Activated CD4-positive, alpha-beta memory T cell treated with anti-CD3 and anti-CD28 coated beads, Interleukin-2, amount 10 ng/mL, durations not matched to agents 7 days and 5 days (primary cell): ENCODE measurements around the gene HDHD5. TPM values are rescaled to one million over a fixed set of nuclear protein-coding genes. Genes with fewer than 3 reads are reported as not detected.
A peak's percentile ranks its signal among the peaks of the same experiment; 100 is the strongest.

Experiments
- CTCF ChIA-PET: fragments of 350-600 bp; sonication (Branson Sonifier 250); formaldehyde crosslinking; loops from one replicate; lab custom pipeline; 2021; ENCODE audit warnings: antibody characterized with exemption, inconsistent platforms; lab: Charles Lee
- POLR2A ChIA-PET: fragments of 350-600 bp; sonication (Branson Sonifier 250); formaldehyde crosslinking; loops from one replicate; lab custom pipeline; 2021; ENCODE audit warnings: antibody characterized with exemption; lab: Charles Lee
- DNase-seq: peaks from one replicate; pipeline ENCODE4 v3.0.0-alpha.2; 2020
- H3K27ac Mint-ChIP-seq: one replicate; pipeline ENCODE4 v1.8.0; 2021; ENCODE audit warnings: mild to moderate bottlenecking, mixed read lengths
- H3K27me3 Mint-ChIP-seq: one replicate; pipeline ENCODE4 v1.8.0; 2021; ENCODE audit warnings: mixed read lengths
- H3K36me3 Mint-ChIP-seq: one replicate; pipeline ENCODE4 v1.8.0; 2021; ENCODE audit warnings: low read depth, mixed read lengths
- H3K4me1 Mint-ChIP-seq: one replicate; pipeline ENCODE4 v1.8.0; 2021; ENCODE audit warnings: mixed read lengths
- H3K4me3 Mint-ChIP-seq: one replicate; pipeline ENCODE4 v1.8.0; 2021; ENCODE audit warnings: mild to moderate bottlenecking, mixed read lengths
- H3K9me3 Mint-ChIP-seq: one replicate; pipeline ENCODE4 v1.8.0; 2021; ENCODE audit warnings: mixed read lengths
- total RNA-seq, 2 experiments: library from RNA; stranded (reverse); gene quantifications; one replicate each; pipeline ENCODE4 v1.2.3, GENCODE V29; 2021

HDHD5 gene
- total RNA-seq, 2 experiments from 2014 or later = 27.1 TPM

GRCh38 chr22:17131686-17132085 is 27.4 kb downstream of the HDHD5 start:
- no peak overlapping the region for H3K4me3 Mint-ChIP-seq
- POLR2A ChIA-PET = interaction anchor here (0.6 kb wide), 1 partner anchor 26 kb away, joined by 3 read pairs; no protein-coding TSS in a partner anchor
- CTCF ChIA-PET = no interaction called here

GRCh38 chr22:17130199-17130598 is 28.9 kb downstream of the HDHD5 start:
- H3K4me1 Mint-ChIP-seq = no peaks in the 10 kb centered on the region
- H3K27ac Mint-ChIP-seq = no peak overlapping the region
- CTCF ChIA-PET = no interaction called here
- no peak for DNase-seq
- no peaks in the 10 kb centered on the region for H3K9me3 Mint-ChIP-seq
- H3K27me3 Mint-ChIP-seq = no peaks in the 10 kb centered on the region
- POLR2A ChIA-PET = no interaction called here
- H3K4me3 Mint-ChIP-seq = no peak overlapping the region
- H3K36me3 Mint-ChIP-seq = no peaks in the 10 kb centered on the region

More at GRCh38 chr22:17131686-17132085, 27.4 kb downstream of the HDHD5 start:
- Mint-ChIP-seq H3K36me3 (no peaks in the 10 kb centered on the region), H3K27ac (no peak overlapping the region), H3K27me3 (no peaks in the 10 kb centered on the region), H3K9me3 (no peaks in the 10 kb centered on the region), H3K4me1 (no peaks in the 10 kb centered on the region)
- DNase-seq = no peak

GRCh38 chr22:17121233-17122195 is 37.6 kb downstream of the HDHD5 start, which contains the start of gene TMEM121B:
Gene TMEM121B (minus strand): TSS chr22:17121360. CDS start chr22:17121127, 233 bp downstream.
- Mint-ChIP-seq H3K4me1 (peaks cover 29% of the 10 kb centered on the region), H3K36me3 (no peaks in the 10 kb centered on the region), H3K4me3 (peak within 1 kb of the TSS; percentile 43), H3K27me3 (peaks cover 33% of the 10 kb centered on the region), H3K27ac (no peak within 1 kb of the TSS), H3K9me3 (no peaks in the 10 kb centered on the region)
- POLR2A ChIA-PET = no interaction called here
- DNase-seq = no peak
- CTCF ChIA-PET = no interaction called here

- ChIA-PET POLR2A (no interaction called here), CTCF (no interaction called here)
- peaks cover 37% of the 10 kb centered on the region for H3K4me1 Mint-ChIP-seq
- no peak overlapping the region for H3K4me3 Mint-ChIP-seq
- no peak overlapping the region for H3K27ac Mint-ChIP-seq
- no peak for DNase-seq
- peaks cover 33% of the 10 kb centered on the region for H3K27me3 Mint-ChIP-seq
- no peaks in the 10 kb centered on the region for H3K9me3 Mint-ChIP-seq
- no peaks in the 10 kb centered on the region for H3K36me3 Mint-ChIP-seq
Observed at GRCh38 chr22:17120711-17121232, 38.3 kb downstream of the HDHD5 start.

- H3K36me3 Mint-ChIP-seq = no peaks in the 10 kb centered on the region
- H3K9me3 Mint-ChIP-seq = no peaks in the 10 kb centered on the region
- peak; percentile 55 for DNase-seq
- H3K27me3 Mint-ChIP-seq = peaks cover 33% of the 10 kb centered on the region
- ChIA-PET CTCF (no interaction called here), POLR2A (no interaction called here)
- H3K4me3 Mint-ChIP-seq = no peak overlapping the region
- H3K4me1 Mint-ChIP-seq = peaks cover 40% of the 10 kb centered on the region
- no peak overlapping the region for H3K27ac Mint-ChIP-seq
Observed at GRCh38 chr22:17120281-17120680, 38.8 kb downstream of the HDHD5 start.

GRCh38 chr22:17119481-17120202 is 39.4 kb downstream of the HDHD5 start:
- H3K9me3 Mint-ChIP-seq = no peaks in the 10 kb centered on the region
- H3K4me3 Mint-ChIP-seq = no peak overlapping the region
- H3K36me3 Mint-ChIP-seq = no peaks in the 10 kb centered on the region
- H3K4me1 Mint-ChIP-seq = peaks cover 40% of the 10 kb centered on the region
- CTCF ChIA-PET = no interaction called here
- POLR2A ChIA-PET = interaction anchor here (1.9 kb wide), 1 partner anchor 22 kb away, joined by 5 read pairs; no protein-coding TSS in a partner anchor
- no peak overlapping the region for H3K27ac Mint-ChIP-seq
- no peak for DNase-seq
- H3K27me3 Mint-ChIP-seq = peaks cover 30% of the 10 kb centered on the region

GRCh38 chr22:17118342-17118741 is 40.7 kb downstream of the HDHD5 start:
- Mint-ChIP-seq H3K36me3 (no peaks in the 10 kb centered on the region), H3K4me1 (peaks cover 40% of the 10 kb centered on the region), H3K4me3 (no peak overlapping the region), H3K27ac (peak overlapping the region; percentile 69), H3K27me3 (peaks cover 25% of the 10 kb centered on the region), H3K9me3 (no peaks in the 10 kb centered on the region)
- ChIA-PET CTCF (interaction anchor here (1.3 kb wide), 1 partner anchor 54 kb away, joined by 4 read pairs; no protein-coding TSS in a partner anchor), POLR2A (interaction anchor here (0.7 to 1.9 kb wide), 4 partner anchors 15 to 31 kb away, joined by 3 to 5 read pairs (median 3); no protein-coding TSS in a partner anchor)
- no peak for DNase-seq

- DNase-seq = peak; percentile 30
- no peaks in the 10 kb centered on the region for H3K36me3 Mint-ChIP-seq
- peak overlapping the region; percentile 69 for H3K27ac Mint-ChIP-seq
- ChIA-PET CTCF (interaction anchor here (1.3 kb wide), 1 partner anchor 54 kb away, joined by 4 read pairs; no protein-coding TSS in a partner anchor), POLR2A (interaction anchor here (0.9 to 1.9 kb wide), 6 partner anchors 16 to 41 kb away, joined by 3 to 8 read pairs (median 3); partner anchors contain the start of gene HDHD5)
- H3K4me1 Mint-ChIP-seq = peaks cover 40% of the 10 kb centered on the region
- H3K4me3 Mint-ChIP-seq = no peak overlapping the region
- H3K9me3 Mint-ChIP-seq = no peaks in the 10 kb centered on the region
- H3K27me3 Mint-ChIP-seq = peaks cover 24% of the 10 kb centered on the region
Observed at GRCh38 chr22:17117890-17118289, 41.2 kb downstream of the HDHD5 start.

GRCh38 chr22:17117400-17117799 is 41.7 kb downstream of the HDHD5 start:
- H3K4me3 Mint-ChIP-seq = no peak overlapping the region
- peaks cover 40% of the 10 kb centered on the region for H3K4me1 Mint-ChIP-seq
- ChIA-PET CTCF (interaction anchor here (1.3 to 2.5 kb wide), 2 partner anchors 55 kb away, joined by 4 to 12 read pairs; no protein-coding TSS in a partner anchor), POLR2A (interaction anchor here (1.0 to 2.1 kb wide), 7 partner anchors 11 to 42 kb away, joined by 3 to 11 read pairs (median 5); partner anchors contain the start of gene HDHD5)
- no peaks in the 10 kb centered on the region for H3K36me3 Mint-ChIP-seq
- no peak for DNase-seq
- peaks cover 21% of the 10 kb centered on the region for H3K27me3 Mint-ChIP-seq
- no peaks in the 10 kb centered on the region for H3K9me3 Mint-ChIP-seq
- H3K27ac Mint-ChIP-seq = peak overlapping the region; percentile 69

- H3K27me3 Mint-ChIP-seq = peaks cover 15% of the 10 kb centered on the region
- peak overlapping the region; percentile 61 for H3K27ac Mint-ChIP-seq
- no peak for DNase-seq
- CTCF ChIA-PET = interaction anchor here (0.6 to 2.5 kb wide), 4 partner anchors 10 to 141 kb away, joined by 3 to 12 read pairs (median 3); no protein-coding TSS in a partner anchor
- H3K4me1 Mint-ChIP-seq = peaks cover 40% of the 10 kb centered on the region
- no peaks in the 10 kb centered on the region for H3K36me3 Mint-ChIP-seq
- H3K4me3 Mint-ChIP-seq = no peak overlapping the region
- POLR2A ChIA-PET = interaction anchor here (1.0 to 2.1 kb wide), 8 partner anchors 10 to 52 kb away, joined by 3 to 11 read pairs (median 4); partner anchors contain the start of gene HDHD5
- no peaks in the 10 kb centered on the region for H3K9me3 Mint-ChIP-seq
Observed at GRCh38 chr22:17116572-17117330, 42.3 kb downstream of the HDHD5 start.

- peaks cover 10% of the 10 kb centered on the region for H3K27me3 Mint-ChIP-seq
- H3K4me1 Mint-ChIP-seq = peaks cover 38% of the 10 kb centered on the region
- no peaks in the 10 kb centered on the region for H3K36me3 Mint-ChIP-seq
- no peak overlapping the region for H3K4me3 Mint-ChIP-seq
- peak overlapping the region; percentile 38 for H3K27ac Mint-ChIP-seq
- no peak for DNase-seq
- no peaks in the 10 kb centered on the region for H3K9me3 Mint-ChIP-seq
- ChIA-PET POLR2A (interaction anchor here (1.2 to 2.1 kb wide), 4 partner anchors 9 to 53 kb away, joined by 3 to 11 read pairs (median 6); no protein-coding TSS in a partner anchor), CTCF (interaction anchor here (0.6 to 2.5 kb wide), 4 partner anchors 9 to 141 kb away, joined by 3 to 12 read pairs (median 3); no protein-coding TSS in a partner anchor)
Observed at GRCh38 chr22:17115945-17116565, 43.0 kb downstream of the HDHD5 start.
